ENCODE data around the gene HERC4.

Gene HERC4

GRCh38 chr10:67935223-67935622 is 139.9 kb downstream of the HERC4 start:
- Histone ChIP-seq H3K9me3 (no peaks in the 10 kb centered on the region), H3K4me1 (no peaks in the 10 kb centered on the region; the same call in 1 of the 2 replicates), H3K36me3 (replicated peaks) (peaks cover 11% of the 10 kb centered on the region), H3K27me3 (ENCODE audit: low read depth) (no peaks in the 10 kb centered on the region), H3K4me3 (no peak overlapping the region)
- in situ Hi-C loops (cut with MboI; ENCODE audit: low sequenced_read_pairs): no loop called here
- DNase-seq (ENCODE audit: low spot score in 2 of 2): no peak

DNA sequence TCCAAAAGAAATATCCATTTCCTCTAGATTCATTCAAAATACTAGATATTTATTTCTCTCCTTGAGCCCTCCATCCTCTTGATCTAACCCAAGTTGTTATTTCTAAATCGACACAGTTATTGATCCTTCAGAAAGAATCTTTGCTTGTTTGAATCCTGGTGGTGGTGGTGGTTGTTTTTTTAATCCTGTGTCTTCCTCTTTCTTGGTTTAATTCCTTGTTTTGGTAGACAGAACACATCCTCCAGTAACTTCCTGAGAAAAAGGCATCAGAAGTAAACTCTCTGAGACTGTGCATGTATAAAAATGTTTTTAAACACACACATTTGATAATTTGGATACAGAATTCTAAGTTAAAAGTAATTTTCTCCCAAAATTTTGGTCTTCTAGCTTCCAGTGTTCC is 140.7 kb downstream of the HERC4 start:
- Histone ChIP-seq H3K4me1 (no peaks in the 10 kb centered on the region; the same call in 1 of the 2 replicates), H3K27me3 (ENCODE audit: low read depth) (no peaks in the 10 kb centered on the region), H3K36me3 (replicated peaks) (peaks cover 11% of the 10 kb centered on the region), H3K9me3 (no peaks in the 10 kb centered on the region), H3K4me3 (no peak overlapping the region)
- in situ Hi-C loops (cut with MboI; ENCODE audit: low sequenced_read_pairs): no loop called here
- no peak for DNase-seq (ENCODE audit: low spot score in 2 of 2)

GRCh38 chr10:67933199-67933598 is 141.9 kb downstream of the HERC4 start:
- H3K4me1 ChIP-seq: no peaks in the 10 kb centered on the region
- in situ Hi-C loops (cut with MboI; ENCODE audit: low sequenced_read_pairs): no loop called here
- H3K4me3 ChIP-seq: no peak overlapping the region
- DNase-seq (ENCODE audit: low spot score in 2 of 2): no peak
- H3K9me3 ChIP-seq: no peaks in the 10 kb centered on the region
- H3K36me3 ChIP-seq (replicated peaks): peaks cover 6% of the 10 kb centered on the region; the same call in 1 of the 2 replicates
- H3K27me3 ChIP-seq (ENCODE audit: low read depth): no peaks in the 10 kb centered on the region

DNA sequence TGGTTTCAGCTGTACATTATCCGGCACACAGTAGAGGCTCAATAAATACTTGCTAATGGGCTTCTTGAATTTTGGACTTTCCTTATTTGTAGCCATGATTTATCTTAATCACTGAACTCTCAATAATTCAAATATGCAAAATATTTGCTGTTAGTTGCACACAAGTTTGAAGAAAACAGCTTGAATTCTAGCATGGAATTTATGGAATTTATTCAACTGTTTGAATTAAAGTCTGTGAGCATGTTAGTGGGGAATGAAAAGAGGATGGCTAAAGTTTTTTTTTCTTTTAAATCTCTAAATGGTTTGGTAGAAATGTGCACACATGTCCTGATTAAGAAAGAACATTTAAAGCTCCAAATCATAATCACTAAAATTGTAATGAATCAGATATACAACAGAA is 148.1 kb downstream of the HERC4 start:
- Histone ChIP-seq H3K9me3 (no peaks in the 10 kb centered on the region), H3K4me1 (no peaks in the 10 kb centered on the region), H3K4me3 (no peak overlapping the region), H3K27me3 (ENCODE audit: low read depth) (no peaks in the 10 kb centered on the region), H3K36me3 (replicated peaks) (no peaks in the 10 kb centered on the region; the same call in 1 of the 2 replicates)
- in situ Hi-C loops (cut with MboI; ENCODE audit: low sequenced_read_pairs): no loop called here
- DNase-seq (ENCODE audit: low spot score in 2 of 2): no peak

GRCh38 chr10:67925449-67926005 is 149.6 kb downstream of the HERC4 start:
- H3K36me3 ChIP-seq (replicated peaks): no peaks in the 10 kb centered on the region; the same call in 1 of the 2 replicates
- no peaks in the 10 kb centered on the region for H3K9me3 ChIP-seq
- H3K4me1 ChIP-seq: no peaks in the 10 kb centered on the region
- no peak for DNase-seq (ENCODE audit: low spot score in 2 of 2)
- in situ Hi-C loops (cut with MboI; ENCODE audit: low sequenced_read_pairs): no loop called here
- no peaks in the 10 kb centered on the region for H3K27me3 ChIP-seq (ENCODE audit: low read depth)
- no peak overlapping the region for H3K4me3 ChIP-seq

GRCh38 chr10:67924136-67924535 is 150.9 kb downstream of the HERC4 start:
- no peak for DNase-seq (ENCODE audit: low spot score in 2 of 2)
- peaks cover 9% of the 10 kb centered on the region for H3K4me1 ChIP-seq
- H3K4me3 ChIP-seq: no peak overlapping the region
- no peaks in the 10 kb centered on the region; the same call in 1 of the 2 replicates for H3K36me3 ChIP-seq (replicated peaks)
- H3K9me3 ChIP-seq: no peaks in the 10 kb centered on the region
- in situ Hi-C loops (cut with MboI; ENCODE audit: low sequenced_read_pairs): no loop called here
- H3K27me3 ChIP-seq (ENCODE audit: low read depth): no peaks in the 10 kb centered on the region

DNA sequence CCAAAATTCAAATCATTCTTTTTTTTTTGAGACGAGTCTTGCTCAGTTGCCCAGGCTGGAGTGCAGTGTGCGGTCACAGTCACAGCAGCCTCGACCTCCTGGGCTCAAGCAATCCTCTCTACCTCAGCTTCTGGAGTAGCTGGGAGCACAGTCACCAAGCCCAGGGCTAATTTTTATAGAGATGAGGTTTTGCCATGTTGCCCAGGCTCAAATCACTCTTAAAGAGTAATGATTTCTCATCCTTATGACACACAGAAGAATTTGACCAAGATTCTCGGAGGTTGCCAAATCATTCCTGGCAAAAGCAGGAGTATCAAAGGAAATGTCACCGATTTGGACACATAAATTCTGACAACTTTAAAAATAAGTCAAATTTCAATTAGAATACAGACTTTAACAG is 151.5 kb downstream of the HERC4 start:
- peaks cover 1% of the 10 kb centered on the region; the same call in 1 of the 2 replicates for H3K36me3 ChIP-seq (replicated peaks)
- peaks cover 10% of the 10 kb centered on the region for H3K4me1 ChIP-seq
- DNase-seq (ENCODE audit: low spot score in 2 of 2): no peak
- in situ Hi-C loops (cut with MboI; ENCODE audit: low sequenced_read_pairs): no loop called here
- H3K9me3 ChIP-seq: no peaks in the 10 kb centered on the region
- H3K4me3 ChIP-seq: no peak overlapping the region
- no peaks in the 10 kb centered on the region for H3K27me3 ChIP-seq (ENCODE audit: low read depth)

DNA sequence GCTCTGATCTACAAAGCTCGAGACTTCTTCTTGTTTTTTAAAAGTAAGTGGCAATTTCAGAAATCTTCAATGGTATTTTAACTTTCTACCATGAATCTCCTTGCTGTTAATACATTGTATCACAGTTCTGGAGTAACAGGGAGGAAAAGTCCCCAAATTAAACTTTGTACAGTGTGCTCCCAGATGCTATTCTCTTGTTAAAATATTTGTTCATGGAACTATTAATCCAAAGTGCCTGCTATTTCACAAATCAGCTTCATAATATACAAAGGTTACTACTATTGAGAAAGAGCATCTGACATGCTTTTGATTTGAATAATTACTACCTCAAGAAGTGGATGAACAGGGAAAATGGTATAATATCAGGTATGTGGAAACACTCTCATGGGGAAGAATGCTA is 154.0 kb downstream of the HERC4 start:
- H3K4me3 ChIP-seq: no peak overlapping the region
- no peaks in the 10 kb centered on the region for H3K9me3 ChIP-seq
- H3K36me3 ChIP-seq (replicated peaks): peaks cover 9% of the 10 kb centered on the region; the same call in 1 of the 2 replicates
- H3K4me1 ChIP-seq: peaks cover 18% of the 10 kb centered on the region
- H3K27me3 ChIP-seq (ENCODE audit: low read depth): no peaks in the 10 kb centered on the region
- in situ Hi-C loops (cut with MboI; ENCODE audit: low sequenced_read_pairs): no loop called here
- DNase-seq (ENCODE audit: low spot score in 2 of 2): no peak

DNA sequence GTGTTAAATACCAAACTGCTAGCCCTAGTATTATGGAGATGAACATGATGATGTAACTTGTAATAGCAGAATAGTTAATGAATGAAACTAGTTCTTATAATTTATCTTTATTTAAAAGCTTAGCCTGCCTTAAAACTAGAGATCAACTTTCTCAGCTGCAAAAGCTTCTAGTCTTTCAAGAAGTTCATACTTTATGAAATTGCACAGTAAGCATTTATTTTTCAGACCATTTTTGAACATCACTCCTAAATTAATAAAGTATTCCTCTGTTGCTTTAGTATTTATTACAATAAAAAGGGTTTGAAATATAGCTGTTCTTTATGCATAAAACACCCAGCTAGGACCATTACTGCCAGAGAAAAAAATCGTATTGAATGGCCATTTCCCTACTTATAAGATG is 157.4 kb downstream of the HERC4 start:
- H3K27me3 ChIP-seq (ENCODE audit: low read depth): no peaks in the 10 kb centered on the region
- H3K4me1 ChIP-seq: peaks cover 18% of the 10 kb centered on the region
- in situ Hi-C loops (cut with MboI; ENCODE audit: low sequenced_read_pairs): no loop called here
- no peak overlapping the region for H3K4me3 ChIP-seq
- no peaks in the 10 kb centered on the region for H3K9me3 ChIP-seq
- DNase-seq (ENCODE audit: low spot score in 2 of 2): no peak
- H3K36me3 ChIP-seq (replicated peaks): peaks cover 34% of the 10 kb centered on the region

GRCh38 chr10:67917169-67917568 is 157.9 kb downstream of the HERC4 start:
- no peak for DNase-seq (ENCODE audit: low spot score in 2 of 2)
- no peaks in the 10 kb centered on the region for H3K27me3 ChIP-seq (ENCODE audit: low read depth)
- H3K9me3 ChIP-seq: no peaks in the 10 kb centered on the region
- H3K36me3 ChIP-seq (replicated peaks): peaks cover 39% of the 10 kb centered on the region
- in situ Hi-C loops (cut with MboI; ENCODE audit: low sequenced_read_pairs): no loop called here
- H3K4me1 ChIP-seq: peaks cover 18% of the 10 kb centered on the region
- H3K4me3 ChIP-seq: no peak overlapping the region

DNA sequence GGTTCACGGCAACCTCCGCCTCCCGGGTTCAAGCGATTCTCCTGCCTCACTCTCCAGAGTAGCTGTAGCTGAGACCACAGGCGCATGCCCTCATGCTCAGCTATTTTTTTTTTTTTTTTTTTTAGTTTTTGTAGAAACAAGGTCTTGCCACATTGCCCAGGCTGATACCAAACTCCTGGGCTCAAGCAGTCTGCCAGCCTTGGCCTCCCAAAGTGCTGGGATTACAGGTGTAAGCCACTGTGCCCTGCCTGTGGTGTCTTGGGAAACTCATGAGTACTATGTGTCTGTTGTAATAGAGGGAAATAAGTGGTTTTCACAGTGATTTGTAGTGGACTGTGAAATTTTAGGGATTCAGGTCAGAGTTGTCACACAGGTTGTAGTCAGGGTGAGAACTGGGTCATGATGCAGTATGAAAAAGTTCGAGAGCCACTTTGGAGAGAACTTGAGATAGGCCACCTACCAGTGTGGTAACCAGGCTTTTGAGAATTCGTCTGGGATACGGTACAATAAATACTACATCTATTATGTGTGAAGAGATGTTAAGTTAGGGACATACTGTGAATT is 160.2 kb downstream of the HERC4 start:
- Histone ChIP-seq H3K4me1 (peaks cover 17% of the 10 kb centered on the region), H3K27me3 (ENCODE audit: low read depth) (no peaks in the 10 kb centered on the region), H3K4me3 (no peak overlapping the region), H3K36me3 (replicated peaks) (peaks cover 52% of the 10 kb centered on the region), H3K9me3 (no peaks in the 10 kb centered on the region)
- in situ Hi-C loops (cut with MboI; ENCODE audit: low sequenced_read_pairs): no loop called here
- DNase-seq (ENCODE audit: low spot score in 2 of 2): no peak

- Histone ChIP-seq H3K27me3 (ENCODE audit: low read depth) (no peaks in the 10 kb centered on the region), H3K36me3 (replicated peaks) (peaks cover 71% of the 10 kb centered on the region), H3K4me1 (peaks cover 7% of the 10 kb centered on the region; the same call in 1 of the 2 replicates), H3K9me3 (no peaks in the 10 kb centered on the region), H3K4me3 (no peak overlapping the region)
- DNase-seq (ENCODE audit: low spot score in 2 of 2): no peak
- in situ Hi-C loops (cut with MboI; ENCODE audit: low sequenced_read_pairs): no loop called here
Measured at GRCh38 chr10:67912331-67912946, 162.6 kb downstream of the HERC4 start.

GRCh38 chr10:67903581-67903980 is 171.5 kb downstream of the HERC4 start:
- H3K36me3 ChIP-seq (replicated peaks): peaks cover 49% of the 10 kb centered on the region
- in situ Hi-C loops (cut with MboI; ENCODE audit: low sequenced_read_pairs): no loop called here

DNA sequence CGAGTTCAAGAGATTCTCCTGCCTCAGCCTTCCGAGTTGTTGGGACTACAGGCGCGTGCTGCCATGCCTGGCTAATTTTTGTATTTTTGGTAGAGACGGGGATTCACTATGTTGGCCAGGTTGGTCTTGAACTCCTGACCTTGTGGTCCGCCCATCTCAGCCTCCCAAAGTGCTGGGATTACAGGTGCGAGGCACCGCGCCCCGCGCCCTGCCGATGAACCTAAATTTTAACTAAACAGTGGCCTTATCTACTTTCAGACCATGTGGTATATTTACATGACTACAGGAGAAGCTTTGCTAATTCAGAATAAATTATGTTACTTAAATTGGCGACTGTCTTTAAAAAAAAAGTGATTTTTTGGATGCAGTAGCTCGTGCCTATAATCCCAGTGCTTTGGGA is 181.4 kb downstream of the HERC4 start:
- Histone ChIP-seq H3K9me3 (no peaks in the 10 kb centered on the region), H3K4me3 (no peak overlapping the region), H3K4me1 (no peaks in the 10 kb centered on the region), H3K27me3 (ENCODE audit: low read depth) (no peaks in the 10 kb centered on the region), H3K36me3 (replicated peaks) (peaks cover 70% of the 10 kb centered on the region)
- DNase-seq (ENCODE audit: low spot score in 2 of 2): no peak
- in situ Hi-C loops (cut with MboI; ENCODE audit: low sequenced_read_pairs): no loop called here

More at GRCh38 chr10:67903581-67903980, 171.5 kb downstream of the HERC4 start:
- no peaks in the 10 kb centered on the region for H3K27me3 ChIP-seq (ENCODE audit: low read depth)
- H3K9me3 ChIP-seq: no peaks in the 10 kb centered on the region
- no peak overlapping the region for H3K4me3 ChIP-seq
- no peak for DNase-seq (ENCODE audit: low spot score in 2 of 2)
- H3K4me1 ChIP-seq: peaks cover 13% of the 10 kb centered on the region
